ENCODE measurements around the gene GBX2.

Gene GBX2

GRCh38 chr2:236190674-236191073, 22.5 kb upstream of the GBX2 start:
- Histone ChIP-seq H3K4me3 (no peak overlapping the region), H3K36me3 (no peaks in the 10 kb centered on the region)

DNA sequence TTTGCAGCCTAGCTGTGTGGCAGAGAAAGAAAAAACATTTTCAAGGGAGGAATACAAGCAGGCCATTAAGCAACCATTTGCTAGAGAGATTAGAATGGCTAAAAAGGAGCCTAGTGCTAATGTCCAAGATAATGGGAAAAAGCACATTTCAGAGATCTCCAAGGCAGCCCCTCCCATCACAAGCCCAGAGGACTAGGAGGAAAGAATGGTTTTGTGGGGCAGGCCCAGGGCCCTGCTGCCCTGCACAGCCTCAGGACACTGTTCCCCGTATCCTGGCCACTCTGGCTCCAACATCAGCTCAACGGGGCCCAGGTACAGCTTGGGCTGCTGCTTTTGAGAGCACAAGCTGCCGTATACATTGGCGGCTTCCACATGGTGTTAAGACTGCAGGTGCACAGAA, 16.5 kb upstream of the GBX2 start:
- Histone ChIP-seq H3K4me1 (no peaks in the 10 kb centered on the region), H3K36me3 (no peaks in the 10 kb centered on the region), H4K20me1 (0 out of 2 replicates have a peak, but pooled peaks cover 4% of the 10 kb centered on the region), H3K9me3 (peaks cover 13% of the 10 kb centered on the region), H3K27me3 (peaks cover 12% of the 10 kb centered on the region), H3K4me3 (no peak overlapping the region), H3K27ac (no peak overlapping the region), H3K9ac (no peak overlapping the region), H3K4me2 (no peak overlapping the region)
- no peak for TF ChIP-seq Cebpa-rat (IDR thresholded peaks at IDR 0.05)

More at GRCh38 chr2:236190674-236191073, 22.5 kb upstream of the GBX2 start:
- no peaks in the 10 kb centered on the region for H4K20me1 ChIP-seq
- H3K27ac ChIP-seq, result no peak overlapping the region
- H3K9me3 ChIP-seq, result 0 out of 2 replicates have a peak, but pooled peaks cover under 1% of the 10 kb centered on the region
- no peaks in the 10 kb centered on the region for H3K27me3 ChIP-seq
- no peak overlapping the region for H3K9ac ChIP-seq
- TF ChIP-seq Cebpa-rat (IDR thresholded peaks at IDR 0.05), result no peak
- H3K4me2 ChIP-seq, result no peak overlapping the region
- no peaks in the 10 kb centered on the region for H3K4me1 ChIP-seq

GRCh38 chr2:236180831-236181453, 12.8 kb upstream of the GBX2 start:
- Histone ChIP-seq H3K9ac (no peak overlapping the region), H3K4me1 (0 out of 2 replicates have a peak, but pooled peaks cover 11% of the 10 kb centered on the region), H3K27me3 (peaks cover 49% of the 10 kb centered on the region), H3K36me3 (no peaks in the 10 kb centered on the region), H4K20me1 (peaks cover 31% of the 10 kb centered on the region), H3K27ac (no peak overlapping the region), H3K4me3 (no peak overlapping the region), H3K9me3 (peaks cover 28% of the 10 kb centered on the region), H3K4me2 (no peak overlapping the region)
- TF ChIP-seq Cebpa-rat (IDR thresholded peaks at IDR 0.05), result no peak

DNA sequence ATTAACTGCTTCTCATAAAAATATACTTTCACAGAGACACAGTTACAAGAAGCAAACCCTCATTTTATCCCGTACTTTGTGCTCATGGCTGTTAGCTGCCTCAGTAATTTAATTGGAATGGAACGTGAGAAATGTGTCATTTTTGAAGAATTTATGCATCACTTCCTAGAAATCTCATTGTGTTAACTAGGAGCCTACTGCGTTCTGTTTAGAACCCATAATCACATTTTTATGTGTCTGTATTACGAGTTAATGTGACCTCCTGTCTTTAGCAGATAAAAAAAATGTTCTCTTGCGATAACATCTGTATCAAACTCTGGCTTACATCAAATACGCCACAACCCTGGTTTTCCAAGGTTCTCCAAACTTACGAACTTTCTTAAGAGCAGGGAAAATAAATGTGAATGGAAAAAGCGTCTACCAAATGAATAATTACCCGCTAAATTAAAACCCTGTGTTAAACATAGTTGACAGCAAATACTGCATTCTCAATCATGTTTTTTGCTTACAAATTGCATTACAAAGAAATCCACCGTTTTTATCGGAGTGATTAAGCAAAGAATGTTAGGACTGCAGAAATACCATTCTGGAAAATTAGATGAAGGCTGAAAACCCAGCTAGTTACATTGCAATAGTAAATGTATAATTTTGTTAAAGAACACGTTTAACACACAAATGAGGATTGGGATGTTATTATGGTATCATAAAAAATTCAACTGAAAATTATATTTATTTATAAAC, 12.1 kb upstream of the GBX2 start:
- Histone ChIP-seq H3K9ac (no peak overlapping the region), H3K4me1 (0 out of 2 replicates have a peak, but pooled peaks cover 11% of the 10 kb centered on the region), H3K27ac (no peak overlapping the region), H3K4me3 (no peak overlapping the region), H4K20me1 (peaks cover 37% of the 10 kb centered on the region), H3K27me3 (peaks cover 56% of the 10 kb centered on the region), H3K9me3 (peaks cover 23% of the 10 kb centered on the region), H3K36me3 (no peaks in the 10 kb centered on the region), H3K4me2 (no peak overlapping the region)
- TF ChIP-seq Cebpa-rat (IDR thresholded peaks at IDR 0.05), result no peak

- H3K4me1 ChIP-seq, result 0 out of 2 replicates have a peak, but pooled peaks cover 11% of the 10 kb centered on the region
- no peaks in the 10 kb centered on the region for H3K36me3 ChIP-seq
- H3K9me3 ChIP-seq, result peaks cover 20% of the 10 kb centered on the region
- no peak overlapping the region for H3K9ac ChIP-seq
- H3K27me3 ChIP-seq, result peaks cover 64% of the 10 kb centered on the region
- no peak overlapping the region for H3K4me2 ChIP-seq
- no peak overlapping the region for H3K4me3 ChIP-seq
- H4K20me1 ChIP-seq, result peaks cover 45% of the 10 kb centered on the region
- no peak overlapping the region for H3K27ac ChIP-seq
- no peak for TF ChIP-seq Cebpa-rat (IDR thresholded peaks at IDR 0.05)
Observed at GRCh38 chr2:236179236-236180075, 11.3 kb upstream of the GBX2 start.

GRCh38 chr2:236178890-236179235, 10.7 kb upstream of the GBX2 start:
- peaks cover 70% of the 10 kb centered on the region for H3K27me3 ChIP-seq
- H3K4me3 ChIP-seq, result 0 out of 2 replicates have a peak overlapping the region, but pooled peaks have one; percentile 24

GRCh38 chr2:236177967-236178889, 10.0 kb upstream of the GBX2 start:
- Histone ChIP-seq H3K36me3 (no peaks in the 10 kb centered on the region), H3K9me3 (peaks cover 30% of the 10 kb centered on the region), H3K4me2 (peak overlapping the region; percentile 45), H3K4me3 (0 out of 2 replicates have a peak overlapping the region, but pooled peaks have one; percentile 24), H4K20me1 (peaks cover 57% of the 10 kb centered on the region), H3K4me1 (0 out of 2 replicates have a peak, but pooled peaks cover 14% of the 10 kb centered on the region), H3K27me3 (peaks cover 76% of the 10 kb centered on the region), H3K9ac (no peak overlapping the region), H3K27ac (no peak overlapping the region)
- no peak for TF ChIP-seq Cebpa-rat (IDR thresholded peaks at IDR 0.05)

More at GRCh38 chr2:236178890-236179235, 10.7 kb upstream of the GBX2 start:
- H3K4me2 ChIP-seq, result peak overlapping the region; percentile 45
- peaks cover 26% of the 10 kb centered on the region for H3K9me3 ChIP-seq
- no peak overlapping the region for H3K9ac ChIP-seq
- H3K4me1 ChIP-seq, result 0 out of 2 replicates have a peak, but pooled peaks cover 11% of the 10 kb centered on the region
- no peak overlapping the region for H3K27ac ChIP-seq
- H3K36me3 ChIP-seq, result no peaks in the 10 kb centered on the region
- no peak for TF ChIP-seq Cebpa-rat (IDR thresholded peaks at IDR 0.05)
- H4K20me1 ChIP-seq, result peaks cover 51% of the 10 kb centered on the region

DNA sequence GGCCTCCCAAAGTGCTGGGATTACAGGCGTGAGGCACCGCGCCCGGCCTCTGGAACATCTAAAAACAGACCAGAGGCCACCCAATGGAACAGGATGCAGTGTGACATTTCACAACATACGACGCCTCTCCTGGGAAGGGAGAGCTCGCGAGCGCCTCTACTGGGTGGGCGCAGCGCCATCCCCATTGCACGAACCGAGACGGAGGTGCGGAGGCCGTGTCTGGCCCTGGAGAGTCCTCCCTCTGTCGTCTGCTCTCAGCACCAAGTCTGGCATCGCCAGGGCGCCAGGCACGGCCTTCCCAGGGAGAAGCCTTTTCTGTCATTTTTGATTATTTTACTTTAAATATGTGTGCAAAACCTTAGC, 9.4 kb upstream of the GBX2 start:
- Histone ChIP-seq H3K27ac (no peak overlapping the region), H3K4me1 (peaks cover 21% of the 10 kb centered on the region; the same call in 1 of the 2 replicates), H3K9me3 (peaks cover 30% of the 10 kb centered on the region), H3K4me3 (no peak overlapping the region), H3K27me3 (peaks cover 83% of the 10 kb centered on the region), H4K20me1 (peaks cover 63% of the 10 kb centered on the region), H3K4me2 (peak overlapping the region; percentile 45), H3K9ac (no peak overlapping the region), H3K36me3 (no peaks in the 10 kb centered on the region)
- TF ChIP-seq Cebpa-rat (IDR thresholded peaks at IDR 0.05), result no peak

DNA sequence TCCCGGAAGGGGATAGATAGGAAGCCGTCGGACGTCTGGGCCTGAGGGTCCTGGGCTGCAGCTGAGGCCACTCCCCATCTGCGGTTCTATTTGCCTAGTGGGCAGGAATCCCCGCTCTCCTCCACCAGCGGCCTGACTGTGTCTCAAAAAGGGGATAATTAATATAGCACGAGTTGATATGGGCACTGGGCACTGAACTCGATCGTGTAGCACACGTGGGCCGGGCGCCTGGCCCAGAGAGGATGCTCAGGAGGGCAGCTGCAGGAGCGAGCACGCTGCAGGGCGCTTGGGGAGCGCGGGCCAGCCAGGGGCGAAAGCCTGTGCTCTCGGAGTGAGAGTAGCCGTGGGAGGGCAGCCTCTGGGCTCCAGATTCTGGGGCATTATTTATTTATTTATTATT, 8.8 kb upstream of the GBX2 start:
- no peak for TF ChIP-seq Cebpa-rat (IDR thresholded peaks at IDR 0.05)
- Histone ChIP-seq H3K4me1 (peaks cover 26% of the 10 kb centered on the region; the same call in 1 of the 2 replicates), H3K27ac (no peak overlapping the region), H3K4me2 (no peak overlapping the region), H3K9ac (no peak overlapping the region), H4K20me1 (peaks cover 70% of the 10 kb centered on the region), H3K4me3 (no peak overlapping the region), H3K36me3 (no peaks in the 10 kb centered on the region), H3K9me3 (peaks cover 30% of the 10 kb centered on the region), H3K27me3 (peaks cover 89% of the 10 kb centered on the region)
